ENCODE data around the gene SLC38A3. TPM values are rescaled to one million over a fixed set of nuclear protein-coding genes. Genes with fewer than 3 reads are reported as not detected.

Gene SLC38A3
- total RNA-seq, 2 experiments from 2014 or later, result not detected

DNA sequence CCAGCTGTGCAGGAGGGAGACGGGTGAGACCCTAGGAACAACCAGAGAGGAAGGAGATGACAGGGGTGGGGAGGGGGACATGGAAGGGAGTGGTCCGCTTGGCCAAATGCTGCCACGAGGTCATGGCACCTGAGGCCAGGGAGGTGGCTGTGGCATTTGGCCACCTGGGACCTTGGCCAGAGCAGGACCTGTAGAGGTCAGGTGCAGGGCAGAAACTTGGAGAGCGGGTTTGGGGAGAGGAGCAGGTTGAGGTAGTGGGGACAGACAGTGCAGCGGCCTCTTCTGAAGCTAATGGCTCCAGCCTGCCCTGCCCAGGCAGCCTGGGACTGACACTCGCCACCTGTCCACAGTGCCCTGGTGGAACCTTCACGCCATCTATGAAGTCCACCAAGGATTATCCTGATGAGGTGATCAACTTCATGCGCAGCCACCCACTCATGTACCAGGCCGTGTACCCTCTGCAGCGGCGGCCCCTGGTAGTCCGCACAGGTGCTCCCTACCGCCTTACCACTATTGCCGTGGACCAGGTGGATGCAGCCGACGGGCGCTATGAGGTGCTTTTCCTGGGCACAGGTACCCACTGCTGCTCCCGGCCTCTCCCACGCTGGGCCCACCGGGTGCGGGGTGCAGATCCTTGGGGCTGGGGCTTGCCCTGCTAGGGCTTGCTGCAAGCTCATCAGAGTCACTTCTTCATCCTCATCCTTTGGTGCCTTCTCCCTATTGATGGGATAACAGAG is 20.7 kb upstream of the SLC38A3 start:
- no peak overlapping the region for H3K27ac Mint-ChIP-seq
- no peaks in the 10 kb centered on the region for H3K9me3 Mint-ChIP-seq (ENCODE audit: insufficient read depth)
- ChIA-PET POLR2A (no interaction called here), CTCF (interaction anchor here (1.0 to 1.3 kb wide), 2 partner anchors 8 to 10 kb away, joined by 4 read pairs; no protein-coding TSS in a partner anchor)
- H3K27me3 Mint-ChIP-seq (ENCODE audit: low read depth), result peaks cover 3% of the 10 kb centered on the region
- no peaks in the 10 kb centered on the region for H3K36me3 Mint-ChIP-seq (ENCODE audit: low read depth)
- no peak for DNase-seq
- no peak for ATAC-seq
- no peak overlapping the region for H3K4me3 Mint-ChIP-seq
- H3K4me1 Mint-ChIP-seq (ENCODE audit: low read depth), result no peaks in the 10 kb centered on the region

DNA sequence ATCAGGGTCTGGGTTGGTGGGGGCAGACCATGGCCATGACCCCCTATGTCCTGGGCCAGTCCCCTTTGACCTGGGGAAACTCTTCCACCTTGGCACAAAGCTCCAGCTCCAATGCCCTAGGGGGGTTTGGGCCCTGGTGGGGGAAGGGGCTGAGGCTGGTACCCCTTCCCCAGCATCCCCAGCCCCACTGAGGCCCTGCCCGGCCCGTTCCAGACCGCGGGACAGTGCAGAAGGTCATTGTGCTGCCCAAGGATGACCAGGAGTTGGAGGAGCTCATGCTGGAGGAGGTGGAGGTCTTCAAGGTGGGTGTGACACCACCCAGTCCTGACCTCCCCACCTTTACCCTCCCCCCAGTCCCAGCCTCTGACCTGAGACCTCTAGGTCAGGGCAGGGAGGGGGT is 19.8 kb upstream of the SLC38A3 start:
- Mint-ChIP-seq H3K36me3 (ENCODE audit: low read depth) (no peaks in the 10 kb centered on the region), H3K4me1 (ENCODE audit: low read depth) (no peaks in the 10 kb centered on the region), H3K9me3 (ENCODE audit: insufficient read depth) (no peaks in the 10 kb centered on the region), H3K27me3 (ENCODE audit: low read depth) (no peaks in the 10 kb centered on the region), H3K27ac (no peak overlapping the region), H3K4me3 (no peak overlapping the region)
- ChIA-PET CTCF (interaction anchor here (0.9 to 4.6 kb wide), 2 partner anchors 41 to 64 kb away, joined by 3 to 23 read pairs; no protein-coding TSS in a partner anchor), POLR2A (no interaction called here)
- DNase-seq (no peak), ATAC-seq (no peak)

DNA sequence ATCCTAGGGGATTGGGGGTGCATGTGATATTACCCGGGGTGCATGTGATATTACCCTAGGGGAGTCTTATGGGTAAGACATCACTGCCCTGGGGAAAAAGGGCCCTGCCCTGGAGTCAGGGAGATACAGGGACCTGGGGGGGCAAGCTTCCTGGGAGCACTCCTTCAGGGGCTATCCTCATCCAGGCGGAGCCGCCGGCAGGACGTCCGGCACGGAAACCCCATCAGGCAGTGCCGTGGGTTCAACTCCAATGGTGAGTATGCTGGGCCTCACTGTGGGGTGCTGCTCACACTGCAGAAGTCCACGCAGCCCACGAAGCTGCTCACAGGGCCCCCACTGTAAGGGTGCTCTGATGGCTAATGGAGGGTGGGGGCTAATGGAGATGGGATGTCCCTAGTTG is 19.0 kb upstream of the SLC38A3 start:
- no peak overlapping the region for H3K27ac Mint-ChIP-seq
- no peak for ATAC-seq
- POLR2A ChIA-PET, result no interaction called here
- no peaks in the 10 kb centered on the region for H3K4me1 Mint-ChIP-seq (ENCODE audit: low read depth)
- H3K27me3 Mint-ChIP-seq (ENCODE audit: low read depth), result no peaks in the 10 kb centered on the region
- no peak overlapping the region for H3K4me3 Mint-ChIP-seq
- CTCF ChIA-PET, result interaction anchor here (0.9 to 4.6 kb wide), 2 partner anchors 40 to 65 kb away, joined by 3 to 23 read pairs; no protein-coding TSS in a partner anchor
- H3K36me3 Mint-ChIP-seq (ENCODE audit: low read depth), result no peaks in the 10 kb centered on the region
- H3K9me3 Mint-ChIP-seq (ENCODE audit: insufficient read depth), result no peaks in the 10 kb centered on the region
- DNase-seq, result no peak

DNA sequence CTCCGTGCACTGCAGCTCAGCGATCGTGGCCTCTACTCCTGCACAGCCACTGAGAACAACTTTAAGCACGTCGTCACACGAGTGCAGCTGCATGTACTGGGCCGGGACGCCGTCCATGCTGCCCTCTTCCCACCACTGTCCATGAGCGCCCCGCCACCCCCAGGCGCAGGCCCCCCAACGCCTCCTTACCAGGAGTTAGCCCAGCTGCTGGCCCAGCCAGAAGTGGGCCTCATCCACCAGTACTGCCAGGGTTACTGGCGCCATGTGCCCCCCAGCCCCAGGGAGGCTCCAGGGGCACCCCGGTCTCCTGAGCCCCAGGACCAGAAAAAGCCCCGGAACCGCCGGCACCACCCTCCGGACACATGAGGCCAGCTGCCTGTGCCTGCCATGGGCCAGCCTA is 17.3 kb upstream of the SLC38A3 start:
- ChIA-PET POLR2A (no interaction called here), CTCF (interaction anchor here (1.2 to 4.6 kb wide), 2 partner anchors 42 to 67 kb away, joined by 3 to 23 read pairs; no protein-coding TSS in a partner anchor)
- no peaks in the 10 kb centered on the region for H3K9me3 Mint-ChIP-seq (ENCODE audit: insufficient read depth)
- DNase-seq, result no peak
- no peaks in the 10 kb centered on the region for H3K36me3 Mint-ChIP-seq (ENCODE audit: low read depth)
- peaks cover 1% of the 10 kb centered on the region for H3K4me1 Mint-ChIP-seq (ENCODE audit: low read depth)
- no peak overlapping the region for H3K27ac Mint-ChIP-seq
- H3K27me3 Mint-ChIP-seq (ENCODE audit: low read depth), result no peaks in the 10 kb centered on the region
- no peak overlapping the region for H3K4me3 Mint-ChIP-seq
- no peak for ATAC-seq

DNA sequence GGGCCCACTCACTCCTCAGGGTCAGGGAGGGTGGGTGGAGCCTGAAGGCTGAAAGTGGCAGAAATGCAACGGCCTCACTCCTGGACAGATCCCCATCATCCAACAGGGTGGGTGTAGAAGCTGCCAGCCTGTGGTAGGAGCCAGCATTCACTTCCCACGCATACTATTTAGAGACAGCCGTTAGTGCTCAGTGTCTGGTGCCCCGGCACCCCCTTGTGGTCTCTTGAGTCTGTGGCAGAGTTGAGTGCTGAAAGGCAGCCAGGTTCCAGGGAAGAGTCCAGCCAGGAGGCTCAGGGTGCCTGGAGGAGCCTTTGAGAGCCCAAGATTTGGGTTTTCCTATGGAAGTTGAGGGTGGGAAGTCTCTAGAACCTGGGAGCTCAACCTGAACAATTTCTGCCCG is 15.8 kb upstream of the SLC38A3 start:
- POLR2A ChIA-PET, result interaction anchor here (1.9 kb wide), 1 partner anchor 68 kb away, joined by 4 read pairs; no protein-coding TSS in a partner anchor
- peak; percentile 64 for DNase-seq
- no peaks in the 10 kb centered on the region for H3K9me3 Mint-ChIP-seq (ENCODE audit: insufficient read depth)

DNA sequence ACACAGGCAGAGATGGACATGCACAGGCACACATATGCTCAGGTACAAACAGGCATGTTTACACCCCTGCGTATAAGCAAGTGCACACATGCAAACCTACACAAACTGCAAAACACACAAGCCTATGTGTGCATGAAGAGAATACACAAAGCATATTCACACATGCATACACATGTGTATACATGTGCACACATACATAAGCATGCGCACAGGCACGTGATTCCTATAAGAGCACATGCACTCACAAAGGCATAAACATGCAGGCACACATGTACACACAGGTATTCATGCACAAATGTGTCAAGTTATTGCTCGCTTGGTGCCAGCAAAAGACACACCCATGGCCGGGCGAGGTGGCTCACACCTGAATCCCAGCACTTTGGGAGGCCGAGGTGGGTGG is 15.1 kb upstream of the SLC38A3 start:
- POLR2A ChIA-PET, result interaction anchor here (1.9 kb wide), 1 partner anchor 69 kb away, joined by 4 read pairs; no protein-coding TSS in a partner anchor
- no peak overlapping the region for H3K4me3 Mint-ChIP-seq
- no peaks in the 10 kb centered on the region for H3K36me3 Mint-ChIP-seq (ENCODE audit: low read depth)
- H3K27ac Mint-ChIP-seq, result no peak overlapping the region
- CTCF ChIA-PET, result interaction anchor here (1.4 to 4.6 kb wide), 3 partner anchors 57 to 69 kb away, joined by 6 to 23 read pairs (median 6); no protein-coding TSS in a partner anchor
- no peak for DNase-seq
- no peak for ATAC-seq
- H3K9me3 Mint-ChIP-seq (ENCODE audit: insufficient read depth), result no peaks in the 10 kb centered on the region
- H3K4me1 Mint-ChIP-seq (ENCODE audit: low read depth), result peaks cover 14% of the 10 kb centered on the region
- peaks cover 6% of the 10 kb centered on the region for H3K27me3 Mint-ChIP-seq (ENCODE audit: low read depth)

More for the DNA sequence above, 15.8 kb upstream of the SLC38A3 start:
- CTCF ChIA-PET, result interaction anchor here (1.4 to 4.6 kb wide), 2 partner anchors 58 to 68 kb away, joined by 6 to 23 read pairs; no protein-coding TSS in a partner anchor
- peaks cover 4% of the 10 kb centered on the region for H3K27me3 Mint-ChIP-seq (ENCODE audit: low read depth)
- peak; percentile 60 for ATAC-seq
- H3K27ac Mint-ChIP-seq, result no peak overlapping the region
- H3K4me1 Mint-ChIP-seq (ENCODE audit: low read depth), result peaks cover 7% of the 10 kb centered on the region
- H3K4me3 Mint-ChIP-seq, result no peak overlapping the region
- H3K36me3 Mint-ChIP-seq (ENCODE audit: low read depth), result no peaks in the 10 kb centered on the region

DNA sequence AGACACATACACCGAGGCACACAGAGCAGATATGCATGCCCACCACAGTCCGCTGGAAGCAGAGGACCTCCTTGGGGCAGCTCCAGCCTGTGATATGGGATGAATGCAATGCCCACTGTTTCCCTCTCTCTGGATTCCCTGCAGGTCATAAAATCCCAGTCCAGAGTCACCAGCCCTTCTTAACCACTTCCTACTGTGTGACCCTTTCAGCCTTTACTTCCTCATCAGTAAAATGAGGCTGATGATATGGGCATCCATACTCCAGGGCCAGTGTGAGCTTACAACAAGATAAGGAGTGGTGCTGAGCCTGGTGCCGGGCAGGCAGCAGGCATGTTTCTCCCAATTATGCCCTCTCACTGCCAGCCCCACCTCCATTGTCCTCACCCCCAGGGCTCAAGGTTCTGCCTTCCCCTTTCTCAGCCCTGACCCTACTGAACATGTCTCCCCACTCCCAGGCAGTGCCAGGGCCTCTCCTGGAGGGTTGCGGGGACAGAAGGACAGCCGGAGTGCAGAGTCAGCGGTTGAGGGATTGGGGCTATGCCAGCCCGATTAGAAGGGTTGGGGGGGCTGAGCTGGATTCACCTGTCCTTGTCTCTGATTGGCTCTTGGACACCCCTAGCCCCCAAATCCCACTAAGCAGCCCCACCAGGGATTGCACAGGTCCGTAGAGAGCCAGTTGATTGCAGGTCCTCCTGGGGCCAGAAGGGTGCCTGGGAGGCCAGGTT is 14.0 kb upstream of the SLC38A3 start, which contains the start of gene GNAT1:
GNAT1 (plus strand) TSS at position 675 of the 725 bp plus-strand sequence. CDS start 116 bp downstream, outside the sequence.
- POLR2A ChIA-PET, result no interaction called here
- Mint-ChIP-seq H3K36me3 (ENCODE audit: low read depth) (no peaks in the 10 kb centered on the region), H3K4me1 (ENCODE audit: low read depth) (peaks cover 16% of the 10 kb centered on the region), H3K27ac (no peak within 1 kb of the TSS), H3K9me3 (ENCODE audit: insufficient read depth) (no peaks in the 10 kb centered on the region), H3K4me3 (no peak within 1 kb of the TSS), H3K27me3 (ENCODE audit: low read depth) (peaks cover 7% of the 10 kb centered on the region)
- CTCF ChIA-PET, result interaction anchor here (0.6 to 6.7 kb wide), 10 partner anchors 13 to 84 kb away, joined by 3 to 185 read pairs (median 6); partner anchors contain the start of gene GNAI2
- DNase-seq, result no peak
- no peak for ATAC-seq

DNA sequence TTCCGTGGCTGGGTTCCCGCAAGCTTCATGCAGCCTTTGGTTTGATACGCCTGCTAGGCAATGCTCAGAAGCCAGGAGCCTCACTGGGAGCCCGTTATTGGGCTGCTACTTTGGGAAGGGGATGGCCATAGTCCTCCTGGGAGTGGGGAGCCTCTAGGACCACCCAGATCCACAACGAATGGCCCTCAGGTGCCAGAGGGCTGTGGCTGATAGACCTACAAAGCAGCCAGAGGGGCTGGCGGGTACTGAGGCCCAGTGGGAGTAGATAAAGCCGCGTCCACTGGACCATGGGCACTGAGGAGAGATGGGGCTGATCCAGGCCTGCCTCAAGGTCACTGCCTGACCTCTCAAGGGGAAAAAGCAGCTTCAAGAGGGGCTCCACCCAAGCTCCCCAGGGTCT is 12.9 kb upstream of the SLC38A3 start:
- Mint-ChIP-seq H3K4me1 (ENCODE audit: low read depth) (peaks cover 16% of the 10 kb centered on the region), H3K27me3 (ENCODE audit: low read depth) (peaks cover 14% of the 10 kb centered on the region), H3K4me3 (no peak overlapping the region), H3K36me3 (ENCODE audit: low read depth) (no peaks in the 10 kb centered on the region), H3K27ac (no peak overlapping the region), H3K9me3 (ENCODE audit: insufficient read depth) (no peaks in the 10 kb centered on the region)
- ATAC-seq (no peak), DNase-seq (no peak)
- ChIA-PET POLR2A (interaction anchor here (4.7 kb wide), 1 partner anchor 35 kb away, joined by 21 read pairs; no protein-coding TSS in a partner anchor), CTCF (interaction anchor here (0.6 to 6.7 kb wide), 19 partner anchors 8 to 81 kb away, joined by 3 to 185 read pairs (median 4); partner anchors contain the start of gene GNAI2)

DNA sequence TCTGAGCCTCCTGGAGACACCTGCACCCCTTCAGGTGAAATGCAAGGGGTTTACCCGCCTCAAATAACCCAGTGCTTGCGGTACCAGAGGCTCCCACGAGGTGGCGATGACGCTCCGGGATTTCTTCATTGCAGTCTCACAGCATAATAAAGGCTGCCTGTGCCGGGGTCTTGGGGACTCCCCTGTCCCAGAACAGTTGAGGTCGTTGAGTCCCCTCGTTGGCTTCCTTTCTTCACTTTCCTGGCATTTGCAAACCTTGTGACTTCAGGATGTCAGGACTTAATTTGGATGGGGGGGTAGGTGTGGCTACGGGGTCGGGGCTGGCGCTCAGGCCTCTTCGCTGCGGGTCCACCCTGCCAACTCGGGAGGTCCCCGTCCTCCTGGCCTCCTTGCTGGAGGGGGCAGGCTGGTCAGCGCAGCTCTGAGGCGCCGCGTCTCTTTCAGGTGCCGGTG is 12.4 kb upstream of the SLC38A3 start:
- ChIA-PET CTCF (interaction anchor here (0.6 to 6.7 kb wide), 18 partner anchors 9 to 81 kb away, joined by 3 to 185 read pairs (median 4); partner anchors contain the start of gene GNAI2), POLR2A (interaction anchor here (4.7 kb wide), 1 partner anchor 34 kb away, joined by 21 read pairs; no protein-coding TSS in a partner anchor)
- Mint-ChIP-seq H3K4me3 (no peak overlapping the region), H3K9me3 (ENCODE audit: insufficient read depth) (no peaks in the 10 kb centered on the region), H3K27me3 (ENCODE audit: low read depth) (peaks cover 16% of the 10 kb centered on the region), H3K36me3 (ENCODE audit: low read depth) (no peaks in the 10 kb centered on the region), H3K4me1 (ENCODE audit: low read depth) (peaks cover 16% of the 10 kb centered on the region), H3K27ac (no peak overlapping the region)
- DNase-seq (peak; percentile 87), ATAC-seq (peak; percentile 45)

DNA sequence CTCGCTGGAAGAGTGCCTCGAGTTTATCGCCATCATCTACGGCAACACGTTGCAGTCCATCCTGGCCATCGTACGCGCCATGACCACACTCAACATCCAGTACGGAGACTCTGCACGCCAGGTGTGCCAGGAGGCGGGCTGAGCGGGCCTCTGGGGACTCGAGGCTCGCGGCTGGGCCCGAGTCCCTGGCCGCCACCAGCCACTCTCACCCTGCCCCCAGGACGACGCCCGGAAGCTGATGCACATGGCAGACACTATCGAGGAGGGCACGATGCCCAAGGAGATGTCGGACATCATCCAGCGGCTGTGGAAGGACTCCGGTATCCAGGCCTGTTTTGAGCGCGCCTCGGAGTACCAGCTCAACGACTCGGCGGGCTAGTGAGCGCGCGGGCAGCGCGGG is 11.8 kb upstream of the SLC38A3 start:
- Mint-ChIP-seq H3K36me3 (ENCODE audit: low read depth) (no peaks in the 10 kb centered on the region), H3K27ac (no peak overlapping the region), H3K9me3 (ENCODE audit: insufficient read depth) (no peaks in the 10 kb centered on the region), H3K4me3 (no peak overlapping the region), H3K4me1 (ENCODE audit: low read depth) (peaks cover 16% of the 10 kb centered on the region), H3K27me3 (ENCODE audit: low read depth) (peaks cover 16% of the 10 kb centered on the region)
- DNase-seq, result no peak
- ChIA-PET CTCF (interaction anchor here (1.1 to 6.7 kb wide), 10 partner anchors 10 to 349 kb away, joined by 3 to 185 read pairs (median 6); partner anchors contain the start of gene SLC38A3), POLR2A (interaction anchor here (4.7 kb wide), 1 partner anchor 33 kb away, joined by 21 read pairs; no protein-coding TSS in a partner anchor)
- ATAC-seq, result no peak

DNA sequence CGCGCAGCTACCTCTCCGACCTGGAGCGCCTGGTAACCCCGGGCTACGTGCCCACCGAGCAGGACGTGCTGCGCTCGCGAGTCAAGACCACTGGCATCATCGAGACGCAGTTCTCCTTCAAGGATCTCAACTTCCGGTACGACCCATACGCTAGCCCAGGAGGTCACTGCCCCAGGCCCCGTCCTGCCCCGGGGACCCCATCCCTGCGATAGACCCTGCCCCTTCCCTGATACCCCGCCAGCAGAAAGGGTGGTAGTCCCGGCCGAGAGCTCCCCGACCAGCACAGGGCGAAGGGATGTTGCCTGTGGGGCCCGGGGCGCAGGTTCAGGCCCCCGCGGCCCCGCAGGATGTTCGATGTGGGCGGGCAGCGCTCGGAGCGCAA is 11.3 kb upstream of the SLC38A3 start:
- ChIA-PET POLR2A (interaction anchor here (2.7 to 4.7 kb wide), 2 partner anchors 28 to 33 kb away, joined by 6 to 21 read pairs; no protein-coding TSS in a partner anchor), CTCF (interaction anchor here (1.1 to 6.7 kb wide), 17 partner anchors 9 to 348 kb away, joined by 3 to 185 read pairs (median 5); partner anchors contain the start of genes GNAI2, HYAL3, IFRD2 and NAA80)
- Mint-ChIP-seq H3K9me3 (ENCODE audit: insufficient read depth) (no peaks in the 10 kb centered on the region), H3K36me3 (ENCODE audit: low read depth) (no peaks in the 10 kb centered on the region), H3K4me3 (no peak overlapping the region), H3K27me3 (ENCODE audit: low read depth) (peaks cover 16% of the 10 kb centered on the region), H3K27ac (no peak overlapping the region), H3K4me1 (ENCODE audit: low read depth) (peaks cover 16% of the 10 kb centered on the region)
- ATAC-seq (no peak), DNase-seq (no peak)
